SK-N-MC (cell line): ENCODE results near the gene ATF1.

Experiments used
- EZH2 ChIP-seq: fragments of 200-600 bp; sonication (generic); IDR thresholded peaks from one replicate; pipeline ENCODE4 v1.6.1; 2017; ENCODE audit warnings: antibody characterized with exemption
- POLR2AphosphoS5 ChIP-seq: IDR thresholded peaks from 2 replicates; pipeline ENCODE4 v1.6.1; 2012; ENCODE audit warnings: mild to moderate bottlenecking, low read depth, low read length, borderline replicate concordance

GRCh38 chr12:50720501-50720900 lies 43.4 kb upstream of the ATF1 start:
- TF ChIP-seq EZH2 (no peak), POLR2AphosphoS5 (no peak)
